RPMI8226 (cell line): ENCODE data around the gene ELMO2.

Source experiments
- DNase-seq: peaks from one replicate; pipeline ENCODE4 v3.0.0-alpha.2; 2015

The ELMO2 gene

GRCh38 chr20:46352370-46352938, 54.0 kb downstream of the ELMO2 start:
- no peak for DNase-seq

GRCh38 chr20:46351357-46352058, 54.9 kb downstream of the ELMO2 start:
- no peak for DNase-seq

- DNase-seq: no peak
These were observed 55.5 kb downstream of the ELMO2 start for GRCh38 chr20:46350986-46351267.

GRCh38 chr20:46350201-46350985, 56.0 kb downstream of the ELMO2 start:
- no peak for DNase-seq

GRCh38 chr20:46349742-46350056, 56.7 kb downstream of the ELMO2 start:
- DNase-seq: no peak

GRCh38 chr20:46349035-46349741, 57.2 kb downstream of the ELMO2 start:
- DNase-seq: peak; percentile 39

GRCh38 chr20:46347841-46348803, 58.3 kb downstream of the ELMO2 start:
- DNase-seq: no peak

- no peak for DNase-seq
These were observed 59.6 kb downstream of the ELMO2 start for GRCh38 chr20:46346770-46347169.

GRCh38 chr20:46344488-46345162, 61.8 kb downstream of the ELMO2 start:
- no peak for DNase-seq

- no peak for DNase-seq
These were observed 62.4 kb downstream of the ELMO2 start for GRCh38 chr20:46343975-46344357.

GRCh38 chr20:46343348-46343974, 63.0 kb downstream of the ELMO2 start:
- no peak for DNase-seq

- DNase-seq: no peak
These were observed 63.7 kb downstream of the ELMO2 start for GRCh38 chr20:46342451-46343347.

- no peak for DNase-seq
These were observed 64.4 kb downstream of the ELMO2 start for GRCh38 chr20:46342010-46342378.

GRCh38 chr20:46341074-46342009, 65.1 kb downstream of the ELMO2 start:
- no peak for DNase-seq

GRCh38 chr20:46339037-46339436, 67.4 kb downstream of the ELMO2 start:
- DNase-seq: no peak

- no peak for DNase-seq
These were observed 69.7 kb downstream of the ELMO2 start for GRCh38 chr20:46336735-46337134.

- no peak for DNase-seq
These were observed 72.0 kb downstream of the ELMO2 start for GRCh38 chr20:46334303-46334904.

GRCh38 chr20:46333161-46333991, 73.0 kb downstream of the ELMO2 start:
- peak; percentile 31 for DNase-seq
